ENCODE measurements around the gene RUSC2.
"Not testable (repeated sequence)": the region's sequence is repeated elsewhere in the genome, so short reads cannot be mapped to it uniquely, and the experiment has no call there.

The RUSC2 gene

GRCh38 chr9:35490155-35490909, 421 bp downstream of the RUSC2 start:
- in situ Hi-C loops (cut with MboI; ENCODE audit: low pct_unique_long_range_greater_than_20kb, low sequenced_read_pairs): no loop called here
- peak; percentile 42 for DNase-seq

- DNase-seq: peak; percentile 33
- in situ Hi-C loops (cut with MboI; ENCODE audit: low pct_unique_long_range_greater_than_20kb, low sequenced_read_pairs): no loop called here
Observed at GRCh38 chr9:35490910-35491465, 1.1 kb downstream of the RUSC2 start.

GRCh38 chr9:35493119-35493518, 3.2 kb downstream of the RUSC2 start:
- DNase-seq; in situ Hi-C loops (cut with MboI; ENCODE audit: low pct_unique_long_range_greater_than_20kb, low sequenced_read_pairs): not testable (repeated sequence)

GRCh38 chr9:35495984-35496383, 6.1 kb downstream of the RUSC2 start:
- in situ Hi-C loops (cut with MboI; ENCODE audit: low pct_unique_long_range_greater_than_20kb, low sequenced_read_pairs): no loop called here
- DNase-seq: peak; percentile 24

GRCh38 chr9:35498245-35498644, 8.3 kb downstream of the RUSC2 start:
- DNase-seq; in situ Hi-C loops (cut with MboI; ENCODE audit: low pct_unique_long_range_greater_than_20kb, low sequenced_read_pairs): not testable (repeated sequence)

- no peak for DNase-seq
- in situ Hi-C loops (cut with MboI; ENCODE audit: low pct_unique_long_range_greater_than_20kb, low sequenced_read_pairs): no loop called here
Observed at GRCh38 chr9:35499029-35499700, 9.3 kb downstream of the RUSC2 start.

GRCh38 chr9:35499701-35500030, 9.8 kb downstream of the RUSC2 start:
- in situ Hi-C loops (cut with MboI; ENCODE audit: low pct_unique_long_range_greater_than_20kb, low sequenced_read_pairs): no loop called here
- DNase-seq: no peak

- in situ Hi-C loops (cut with MboI; ENCODE audit: low pct_unique_long_range_greater_than_20kb, low sequenced_read_pairs): no loop called here
- peak; percentile 41 for DNase-seq
Observed at GRCh38 chr9:35500130-35500748, 10.3 kb downstream of the RUSC2 start.

- in situ Hi-C loops (cut with MboI; ENCODE audit: low pct_unique_long_range_greater_than_20kb, low sequenced_read_pairs): no loop called here
Observed at GRCh38 chr9:35501946-35502345, 12.0 kb downstream of the RUSC2 start.

GRCh38 chr9:35506359-35506758, 16.4 kb downstream of the RUSC2 start:
- no peak for DNase-seq
- in situ Hi-C loops (cut with MboI; ENCODE audit: low pct_unique_long_range_greater_than_20kb, low sequenced_read_pairs): no loop called here

More at GRCh38 chr9:35501946-35502345, 12.0 kb downstream of the RUSC2 start:
- DNase-seq: no peak

- in situ Hi-C loops (cut with MboI; ENCODE audit: low pct_unique_long_range_greater_than_20kb, low sequenced_read_pairs): no loop called here
- DNase-seq: no peak
Observed at GRCh38 chr9:35508069-35508468, 18.2 kb downstream of the RUSC2 start.

GRCh38 chr9:35510383-35510753, 20.5 kb downstream of the RUSC2 start:
- in situ Hi-C loops (cut with MboI; ENCODE audit: low pct_unique_long_range_greater_than_20kb, low sequenced_read_pairs): no loop called here
- no peak for DNase-seq

- DNase-seq: no peak
- in situ Hi-C loops (cut with MboI; ENCODE audit: low pct_unique_long_range_greater_than_20kb, low sequenced_read_pairs): no loop called here
Observed at GRCh38 chr9:35510754-35511428, 21.0 kb downstream of the RUSC2 start.

- in situ Hi-C loops (cut with MboI; ENCODE audit: low pct_unique_long_range_greater_than_20kb, low sequenced_read_pairs): no loop called here
- DNase-seq: no peak
Observed at GRCh38 chr9:35511453-35511852, 21.5 kb downstream of the RUSC2 start.

- DNase-seq: no peak
- in situ Hi-C loops (cut with MboI; ENCODE audit: low pct_unique_long_range_greater_than_20kb, low sequenced_read_pairs): no loop called here
Observed at GRCh38 chr9:35515766-35516165, 25.9 kb downstream of the RUSC2 start.

GRCh38 chr9:35516479-35516878, 26.6 kb downstream of the RUSC2 start:
- in situ Hi-C loops (cut with MboI; ENCODE audit: low pct_unique_long_range_greater_than_20kb, low sequenced_read_pairs): no loop called here
- DNase-seq: no peak

- in situ Hi-C loops (cut with MboI; ENCODE audit: low pct_unique_long_range_greater_than_20kb, low sequenced_read_pairs): no loop called here
- DNase-seq: no peak
Observed at GRCh38 chr9:35517131-35517530, 27.2 kb downstream of the RUSC2 start.

GRCh38 chr9:35517552-35518224, 27.8 kb downstream of the RUSC2 start:
- in situ Hi-C loops (cut with MboI; ENCODE audit: low pct_unique_long_range_greater_than_20kb, low sequenced_read_pairs): no loop called here
- no peak for DNase-seq

- in situ Hi-C loops (cut with MboI; ENCODE audit: low pct_unique_long_range_greater_than_20kb, low sequenced_read_pairs): no loop called here
- no peak for DNase-seq
Observed at GRCh38 chr9:35518225-35518821, 28.4 kb downstream of the RUSC2 start.
